Left lobe of liver (tissue), 2 donors: ENCODE measurements around the gene CDC42BPA. TPM values are rescaled to one million over a fixed set of nuclear protein-coding genes. Genes with fewer than 3 reads are reported as not detected.
A peak's percentile ranks its signal among the peaks of the same experiment; 100 is the strongest.

ENCODE experiments used
- ATAC-seq: fragments of 200-7000 bp; cut with Tn5 transposase; one replicate; pipeline ENCODE4 v1.9.1; 2020; ENCODE audit warnings: mild to moderate bottlenecking, moderate library complexity
- DNase-seq: peaks from one replicate; pipeline ENCODE4 v3.0.0-alpha.2; 2020; ENCODE audit warnings: low spot score
- total RNA-seq: library from RNA; stranded (reverse); gene quantifications from one replicate; pipeline ENCODE4 v1.2.1, GENCODE V29; 2021
- donor health status: DM: no; HTN: no; CAD: no; lungs with moderate emphysema.
- donor health status: DM: no; HTN: yes; CAD: no.

The CDC42BPA gene
- total RNA-seq, 1 donor from 2014 or later = 14.5 TPM

GRCh38 chr1:226951286-226952117 lies 366.8 kb downstream of the CDC42BPA start:
- DNase-seq (peak; percentile 23), ATAC-seq (no peak)

- DNase-seq (no peak), ATAC-seq (no peak)
Observed at GRCh38 chr1:226950871-226951270, 367.4 kb downstream of the CDC42BPA start.

- ATAC-seq (no peak), DNase-seq (no peak)
Observed at GRCh38 chr1:226950316-226950715, 368.0 kb downstream of the CDC42BPA start.

- no peak for DNase-seq
- no peak for ATAC-seq
Observed at GRCh38 chr1:226949401-226949800, 368.9 kb downstream of the CDC42BPA start.

- DNase-seq (no peak), ATAC-seq (no peak)
Observed at GRCh38 chr1:226948996-226949395, 369.3 kb downstream of the CDC42BPA start.

GRCh38 chr1:226948480-226948879 lies 369.8 kb downstream of the CDC42BPA start:
- no peak for ATAC-seq
- DNase-seq = no peak

- ATAC-seq = no peak
- DNase-seq = no peak
Observed at GRCh38 chr1:226948051-226948450, 370.2 kb downstream of the CDC42BPA start.

- ATAC-seq (peak; percentile 2), DNase-seq (peak; percentile 45)
Observed at GRCh38 chr1:226946841-226947240, 371.5 kb downstream of the CDC42BPA start.

GRCh38 chr1:226946285-226946684 lies 372.0 kb downstream of the CDC42BPA start:
- ATAC-seq = no peak
- DNase-seq = peak; percentile 46

- DNase-seq = peak; percentile 45
- ATAC-seq = no peak
Observed at GRCh38 chr1:226945858-226946245, 372.4 kb downstream of the CDC42BPA start.

GRCh38 chr1:226945106-226945857 lies 373.0 kb downstream of the CDC42BPA start:
- ATAC-seq (peak; percentile 77), DNase-seq (peak; percentile 90)

- ATAC-seq (no peak), DNase-seq (peak; percentile 44)
Observed at GRCh38 chr1:226943927-226944326, 374.4 kb downstream of the CDC42BPA start.

GRCh38 chr1:226943156-226943555 lies 375.1 kb downstream of the CDC42BPA start:
- DNase-seq = peak; percentile 29
- ATAC-seq = no peak

GRCh38 chr1:226942392-226942791 lies 375.9 kb downstream of the CDC42BPA start:
- no peak for ATAC-seq
- peak; percentile 16 for DNase-seq

GRCh38 chr1:226940806-226941067 lies 377.6 kb downstream of the CDC42BPA start:
- ATAC-seq (no peak), DNase-seq (no peak)

GRCh38 chr1:226940029-226940805 lies 378.1 kb downstream of the CDC42BPA start, which contains the start of gene COQ8A:
Gene COQ8A, plus strand, starts transcription at chr1:226940294. Its CDS starts 21,092 bp downstream, at chr1:226961386.
- DNase-seq = peak; percentile 100
- peak; percentile 86 for ATAC-seq

Other genes starting within 250 kb of the CDC42BPA start
- gene ZNF678, start 245.1 kb upstream of the CDC42BPA start, total RNA-seq = 2.5 TPM